HG03521 (cell line): ENCODE measurements around the gene AUTS2.

ENCODE experiments used
- ATAC-seq: cut with Tn5 transposase; IDR thresholded peaks from one replicate; pipeline ENCODE4 v1.9.1; 2021; ENCODE audit warnings: mild to moderate bottlenecking, moderate library complexity; ENCODE audit not compliant: unreplicated experiment

Gene AUTS2

GRCh38 chr7:69837387-69838068 lies 239.3 kb downstream of the AUTS2 start:
- ATAC-seq = no peak

- peak; percentile 41 for ATAC-seq
These were observed 241.5 kb downstream of the AUTS2 start for GRCh38 chr7:69839782-69840181.

- ATAC-seq = no peak
These were observed 242.0 kb downstream of the AUTS2 start for GRCh38 chr7:69840248-69840647.

- ATAC-seq = peak; percentile 67
These were observed 245.4 kb downstream of the AUTS2 start for GRCh38 chr7:69843653-69844052.

- ATAC-seq = no peak
These were observed 246.1 kb downstream of the AUTS2 start for GRCh38 chr7:69844264-69844868.

- ATAC-seq = no peak
These were observed 247.6 kb downstream of the AUTS2 start for GRCh38 chr7:69845721-69846495.

- no peak for ATAC-seq
These were observed 249.8 kb downstream of the AUTS2 start for GRCh38 chr7:69847921-69848612.

GRCh38 chr7:69849268-69849667 lies 251.0 kb downstream of the AUTS2 start:
- ATAC-seq = no peak

GRCh38 chr7:69857014-69857413 lies 258.7 kb downstream of the AUTS2 start:
- no peak for ATAC-seq

- no peak for ATAC-seq
These were observed 260.2 kb downstream of the AUTS2 start for GRCh38 chr7:69858471-69858870.

- no peak for ATAC-seq
These were observed 261.1 kb downstream of the AUTS2 start for GRCh38 chr7:69859342-69859741.

- no peak for ATAC-seq
These were observed 262.2 kb downstream of the AUTS2 start for GRCh38 chr7:69860486-69860885.

- ATAC-seq = no peak
These were observed 262.8 kb downstream of the AUTS2 start for GRCh38 chr7:69860941-69861622.

GRCh38 chr7:69862413-69863064 lies 264.3 kb downstream of the AUTS2 start:
- ATAC-seq = no peak

GRCh38 chr7:69864274-69864673 lies 266.0 kb downstream of the AUTS2 start:
- no peak for ATAC-seq

GRCh38 chr7:69864822-69865221 lies 266.5 kb downstream of the AUTS2 start:
- no peak for ATAC-seq

- ATAC-seq = no peak
These were observed 270.6 kb downstream of the AUTS2 start for GRCh38 chr7:69868921-69869320.

- no peak for ATAC-seq
These were observed 273.1 kb downstream of the AUTS2 start for GRCh38 chr7:69871213-69871885.

- no peak for ATAC-seq
These were observed 273.8 kb downstream of the AUTS2 start for GRCh38 chr7:69871886-69872569.
